ENCODE measurements around the gene KCNQ5.

The KCNQ5 gene

GRCh38 chr6:72639920-72640614 is 18.2 kb downstream of the KCNQ5 start:
- DNase-seq (ENCODE audit: low spot score): no peak

- DNase-seq (ENCODE audit: low spot score): no peak
Observed at GRCh38 chr6:72640615-72640930, 18.7 kb downstream of the KCNQ5 start.

GRCh38 chr6:72642435-72642834 is 20.6 kb downstream of the KCNQ5 start:
- DNase-seq (ENCODE audit: low spot score): no peak

GRCh38 chr6:72643214-72643613 is 21.4 kb downstream of the KCNQ5 start:
- DNase-seq (ENCODE audit: low spot score): no peak

- no peak for DNase-seq (ENCODE audit: low spot score)
Observed at GRCh38 chr6:72646604-72647485, 25.0 kb downstream of the KCNQ5 start.

GRCh38 chr6:72647489-72647888 is 25.6 kb downstream of the KCNQ5 start:
- no peak for DNase-seq (ENCODE audit: low spot score)

GRCh38 chr6:72649032-72649984 is 27.4 kb downstream of the KCNQ5 start:
- DNase-seq (ENCODE audit: low spot score): no peak

- no peak for DNase-seq (ENCODE audit: low spot score)
Observed at GRCh38 chr6:72650081-72650745, 28.3 kb downstream of the KCNQ5 start.

GRCh38 chr6:72651174-72651573 is 29.3 kb downstream of the KCNQ5 start:
- DNase-seq (ENCODE audit: low spot score): no peak

GRCh38 chr6:72651967-72652956 is 30.4 kb downstream of the KCNQ5 start:
- DNase-seq (ENCODE audit: low spot score): no peak

GRCh38 chr6:72653026-72653425 is 31.2 kb downstream of the KCNQ5 start:
- no peak for DNase-seq (ENCODE audit: low spot score)

GRCh38 chr6:72654071-72654621 is 32.3 kb downstream of the KCNQ5 start:
- no peak for DNase-seq (ENCODE audit: low spot score)

- DNase-seq (ENCODE audit: low spot score): no peak
Observed at GRCh38 chr6:72657407-72658197, 35.7 kb downstream of the KCNQ5 start.

GRCh38 chr6:72659754-72660153 is 37.9 kb downstream of the KCNQ5 start:
- DNase-seq (ENCODE audit: low spot score): no peak

GRCh38 chr6:72661411-72661810 is 39.5 kb downstream of the KCNQ5 start:
- DNase-seq (ENCODE audit: low spot score): no peak

- no peak for DNase-seq (ENCODE audit: low spot score)
Observed at GRCh38 chr6:72665599-72665998, 43.7 kb downstream of the KCNQ5 start.

GRCh38 chr6:72669324-72669723 is 47.5 kb downstream of the KCNQ5 start:
- DNase-seq (ENCODE audit: low spot score): no peak

- DNase-seq (ENCODE audit: low spot score): no peak
Observed at GRCh38 chr6:72672906-72673305, 51.0 kb downstream of the KCNQ5 start.

- no peak for DNase-seq (ENCODE audit: low spot score)
Observed at GRCh38 chr6:72674842-72675241, 53.0 kb downstream of the KCNQ5 start.
